HepG2 (cell line): ENCODE measurements around the gene LDLRAP1. TPM values are rescaled to one million over a fixed set of nuclear protein-coding genes. Genes with fewer than 3 reads are reported as not detected.
A peak's percentile ranks its signal among the peaks of the same experiment; 100 is the strongest.

Experiments
- AFF4 ChIP-seq: sonication (generic); formaldehyde crosslinking; IDR thresholded peaks from 2 replicates; pipeline ENCODE4 v1.4.0; 2020; ENCODE audit warnings: missing genetic modification reagents
- ATF6 ChIP-seq: sonication (generic); formaldehyde crosslinking; conservative IDR thresholded peaks from 2 replicates; pipeline ENCODE4 v1.4.0; 2020; ENCODE audit warnings: missing genetic modification reagents
- CHCHD3 ChIP-seq: sonication (generic); formaldehyde crosslinking; IDR thresholded peaks from 2 replicates; pipeline ENCODE4 v1.8.0; 2022; ENCODE audit warnings: mild to moderate bottlenecking, missing genetic modification reagents, moderate library complexity
- FOXA1 ChIP-seq, 2 experiments: fragments of 450-650 bp in 1 of 2; sonication (generic) in 1 of 2; formaldehyde crosslinking in 1 of 2; IDR thresholded peaks; 2 replicates each; pipeline versions ENCODE4 v1.4.0 to v1.6.1; 2016 to 2020; ENCODE audit warnings: missing genetic modification reagents in 1 of 2
- FOXM1 ChIP-seq: sonication (generic); formaldehyde crosslinking; IDR thresholded peaks from 2 replicates; pipeline ENCODE4 v1.5.0; 2020; ENCODE audit warnings: missing genetic modification reagents
- GZF1 ChIP-seq: sonication (generic); formaldehyde crosslinking; IDR thresholded peaks from 2 replicates; pipeline ENCODE4 v1.5.1; 2020; ENCODE audit warnings: mild to moderate bottlenecking, missing genetic modification reagents
- KDM5B ChIP-seq: sonication (generic); formaldehyde crosslinking; IDR thresholded peaks from 2 replicates; pipeline ENCODE4 v1.4.0; 2020; ENCODE audit warnings: missing genetic modification reagents, mild to moderate bottlenecking, borderline replicate concordance
- MXD3 ChIP-seq: IDR thresholded peaks from 2 replicates; pipeline ENCODE4 v1.6.1; 2016; ENCODE audit warnings: mild to moderate bottlenecking, missing biosample characterization, missing genetic modification reagents
- MYC ChIP-seq: sonication (generic); formaldehyde crosslinking; IDR thresholded peaks from 2 replicates; pipeline ENCODE4 v1.9.0; 2021; ENCODE audit warnings: missing genetic modification reagents, borderline replicate concordance
- NCOA5 ChIP-seq: sonication (generic); formaldehyde crosslinking; IDR thresholded peaks from 2 replicates; pipeline ENCODE4 v1.4.0; 2020; ENCODE audit warnings: missing genetic modification reagents
- NFE2 ChIP-seq: sonication (generic); formaldehyde crosslinking; IDR thresholded peaks from 2 replicates; pipeline ENCODE4 v1.4.0; 2020; ENCODE audit warnings: missing genetic modification reagents
- PRDM10 ChIP-seq: sonication (generic); formaldehyde crosslinking; IDR thresholded peaks from 2 replicates; pipeline ENCODE4 v1.4.0; 2020; ENCODE audit warnings: low read depth, missing genetic modification reagents
- SOX13 ChIP-seq, 3 experiments: fragments of 450-650 bp in 1 of 3; sonication (generic) in 1 of 3; formaldehyde crosslinking in 1 of 3; IDR thresholded peaks in 2 of 3; conservative IDR thresholded peaks in 1 of 3; 2 replicates each; pipeline versions ENCODE4 v1.5.0 to v1.6.1; 2016 to 2020; ENCODE audit warnings: antibody characterized with exemption in 1 of 3, mild to moderate bottlenecking in 1 of 3, missing compliant biosample characterization in 1 of 3, missing genetic modification reagents in 1 of 3, moderate library complexity in 1 of 3
- SUZ12 ChIP-seq: fragments of 150-350 bp; IDR thresholded peaks from 2 replicates; pipeline ENCODE4 v1.6.1; 2014; ENCODE audit warnings: low read depth, low read length
- ZEB1 ChIP-seq: IDR thresholded peaks from 2 replicates; pipeline ENCODE4 v1.6.1; 2012; ENCODE audit warnings: mild to moderate bottlenecking, low read depth, inconsistent platforms; ENCODE audit not compliant: insufficient replicate concordance
- ZFX ChIP-seq: sonication (generic); formaldehyde crosslinking; IDR thresholded peaks from 2 replicates; pipeline ENCODE4 v1.4.0; 2020; ENCODE audit warnings: mild to moderate bottlenecking, low read depth, missing genetic modification reagents, moderate library complexity
- ZNF234 ChIP-seq: sonication (generic); formaldehyde crosslinking; conservative IDR thresholded peaks from 2 replicates; pipeline ENCODE4 v1.5.1; 2020; ENCODE audit warnings: mild to moderate bottlenecking, missing genetic modification reagents
- ZNF446 ChIP-seq: sonication (generic); formaldehyde crosslinking; IDR thresholded peaks from 2 replicates; pipeline ENCODE4 v1.5.0; 2020; ENCODE audit warnings: mild to moderate bottlenecking, missing genetic modification reagents
- ZNF451 ChIP-seq: sonication (generic); formaldehyde crosslinking; IDR thresholded peaks from 2 replicates; pipeline ENCODE4 v1.5.0; 2020; ENCODE audit warnings: mild to moderate bottlenecking, missing genetic modification reagents
- polyA plus RNA-seq, 8 experiments: library from polyadenylated mRNA; depleted of rRNA in 3 of 8; stranded (reverse) in 7 of 8; unstranded in 1 of 8; fragments of >200 nt; fragmentation: Illumina TruSeq in 4 of 8; extraction: Trizol in 4 of 8; gene quantifications; 2 replicates each; pipeline versions ENCODE4 v1.2.1 to v1.2.3, GENCODE V29; 2011 to 2016; ENCODE audit warnings: low read depth in 4 of 8, missing spikeins in 1 of 8, mixed read lengths in 1 of 8; ENCODE audit not compliant: insufficient read depth in 1 of 8
- total RNA-seq, 5 experiments: library from RNA; depleted of rRNA; stranded (reverse); fragments of >200 nt; fragmentation: Illumina TruSeq; extraction: Trizol; gene quantifications; 2 replicates each; pipeline ENCODE4 v1.2.3, GENCODE V29; 2016; ENCODE audit warnings: low read depth in 1 of 5

Gene LDLRAP1
- total and polyA plus RNA-seq, 2 of the 13 experiments (the other 11 are each of a cell fraction or from before 2014, with no cell fraction given), result 7.2 to 12.1 TPM

GRCh38 chr1:25543425-25544242, at the start of gene LDLRAP1 (continued):
- TF ChIP-seq ZNF451 (CRISPR knock-in tag) (peak; percentile 63; the same call in 1 of the 2 replicates), CHCHD3 (CRISPR knock-in tag) (no peak), MYC (CRISPR knock-in tag) (peak; percentile 38; the same call in 1 of the 2 replicates), FOXM1 (CRISPR knock-in tag) (no peak), AFF4 (CRISPR knock-in tag) (no peak), ZFX (CRISPR knock-in tag) (peak; percentile 83), GZF1 (no peak), ZEB1 (no peak), FOXA1 (IDR thresholded peaks at IDR 0.05) (no peak), FOXA1 (CRISPR knock-in tag; IDR thresholded peaks at IDR 0.05) (no peak), MXD3 (CRISPR knock-in tag) (no peak), ATF6 (CRISPR knock-in tag) (no peak), SOX13 (IDR thresholded peaks at IDR 0.05) (no peak), SOX13 (CRISPR knock-in tag; conservative IDR thresholded peaks at IDR 0.05 in 1 of 2, IDR thresholded peaks at IDR 0.05 in 1 of 2) (no peak), KDM5B (no peak; the same call in 1 of the 2 replicates), ZNF446 (CRISPR knock-in tag) (no peak), SUZ12 (no peak), ZNF234 (no peak), PRDM10 (no peak), NCOA5 (CRISPR knock-in tag) (no peak), NFE2 (CRISPR knock-in tag) (no peak)
